Activated naive CD4-positive, alpha-beta T cell (primary cell): ENCODE data around the gene PPP2CA.

Source experiments
- DNase-seq, 4 experiments: peaks; one replicate each; lab custom pipeline; 2025; lab: John Stamatoyannopoulos, UW

The PPP2CA gene

DNA sequence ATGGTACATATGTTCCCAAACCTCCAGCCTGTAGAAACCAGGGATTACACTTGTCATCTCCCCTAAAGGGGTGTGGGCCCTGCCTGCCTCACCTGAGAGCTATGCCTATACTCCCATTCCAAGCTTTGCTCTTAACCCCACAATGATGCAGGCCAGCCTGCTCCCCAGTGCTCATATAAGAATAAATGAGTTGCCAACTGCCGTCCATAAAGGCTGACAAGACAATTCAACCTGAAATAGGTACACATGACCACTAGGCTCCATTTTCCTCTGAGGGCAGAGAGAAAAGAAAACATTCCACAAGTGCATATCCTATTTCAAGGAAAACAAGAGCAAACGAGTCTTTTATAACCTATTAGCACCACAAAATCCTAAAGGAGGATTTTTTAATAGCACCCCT is 77.6 kb downstream of the PPP2CA start:
- no peak for DNase-seq

DNA sequence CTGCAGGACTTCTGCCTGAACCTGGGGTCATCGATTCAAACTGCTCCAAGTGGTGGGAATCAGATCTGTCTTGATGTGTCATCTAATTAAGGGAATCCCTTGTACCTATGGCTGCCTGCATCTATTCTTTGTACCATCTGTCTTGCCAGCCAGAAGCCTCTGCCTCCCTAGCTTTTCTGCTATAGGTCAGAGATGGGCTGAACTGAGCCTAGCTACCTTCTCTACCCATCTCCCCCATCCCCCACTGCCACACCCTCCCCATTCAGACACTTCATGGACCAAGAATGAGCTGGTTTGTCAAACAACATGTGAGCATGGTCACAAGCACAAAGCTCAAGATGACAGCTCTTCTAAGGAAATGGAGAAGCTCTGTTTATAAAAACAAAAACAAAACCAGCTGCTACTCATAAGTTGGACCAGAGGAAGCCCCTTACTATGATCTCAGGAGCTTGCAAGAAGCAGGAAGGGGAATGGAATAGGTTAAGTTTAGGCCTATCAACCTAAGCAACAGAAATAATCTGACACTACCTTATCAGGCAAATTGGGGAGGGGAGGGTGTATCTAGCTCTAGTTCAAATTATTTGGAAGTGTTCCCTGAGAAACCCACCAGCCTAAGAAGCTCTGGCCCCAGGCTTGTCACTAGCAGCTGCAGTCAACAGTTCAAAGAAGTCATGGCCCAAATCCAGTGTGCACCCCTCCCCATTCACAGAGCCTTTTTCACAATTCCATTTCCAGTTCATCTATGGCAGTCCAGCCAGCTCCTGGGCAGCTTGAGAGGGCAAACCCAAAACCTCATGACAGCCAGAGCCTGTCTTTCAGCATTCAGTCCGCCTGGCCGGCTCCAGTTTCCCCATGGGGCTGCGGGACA is 79.0 kb downstream of the PPP2CA start:
- DNase-seq: no peak

GRCh38 chr5:134145779-134146581 is 79.9 kb downstream of the PPP2CA start:
- DNase-seq: peak; percentile 50 to 89 (median 78)

GRCh38 chr5:134145041-134145757 is 80.7 kb downstream of the PPP2CA start:
- no peak for DNase-seq
